PC-3 (cell line): Measurements from ENCODE around the gene GALNT13.

Source experiments
- EZH2 ChIP-seq: fragments of 300-600 bp; sonication (generic); IDR thresholded peaks from one replicate; pipeline ENCODE4 v1.6.1; 2017; ENCODE audit warnings: antibody characterized with exemption, mild to moderate bottlenecking, low read length; ENCODE audit not compliant: unreplicated experiment
- EZH2phosphoT487 ChIP-seq: fragments of 300-600 bp; sonication (generic); IDR thresholded peaks from 2 replicates; pipeline ENCODE4 v1.6.1; 2018; ENCODE audit warnings: mild to moderate bottlenecking, antibody characterized with exemption, low read length, borderline replicate concordance
- TF ChIP-seq, protein P1 (sequence below): fragments of 300-600 bp; sonication (generic); conservative IDR thresholded peaks from 2 replicates; pipeline ENCODE4 v1.5.1; 2017; ENCODE audit warnings: antibody characterized with exemption, low read depth, mild to moderate bottlenecking, low read length

GRCh38 chr2:154391051-154391450, 519.3 kb downstream of the GALNT13 start:
- TF ChIP-seq, protein P1, sequence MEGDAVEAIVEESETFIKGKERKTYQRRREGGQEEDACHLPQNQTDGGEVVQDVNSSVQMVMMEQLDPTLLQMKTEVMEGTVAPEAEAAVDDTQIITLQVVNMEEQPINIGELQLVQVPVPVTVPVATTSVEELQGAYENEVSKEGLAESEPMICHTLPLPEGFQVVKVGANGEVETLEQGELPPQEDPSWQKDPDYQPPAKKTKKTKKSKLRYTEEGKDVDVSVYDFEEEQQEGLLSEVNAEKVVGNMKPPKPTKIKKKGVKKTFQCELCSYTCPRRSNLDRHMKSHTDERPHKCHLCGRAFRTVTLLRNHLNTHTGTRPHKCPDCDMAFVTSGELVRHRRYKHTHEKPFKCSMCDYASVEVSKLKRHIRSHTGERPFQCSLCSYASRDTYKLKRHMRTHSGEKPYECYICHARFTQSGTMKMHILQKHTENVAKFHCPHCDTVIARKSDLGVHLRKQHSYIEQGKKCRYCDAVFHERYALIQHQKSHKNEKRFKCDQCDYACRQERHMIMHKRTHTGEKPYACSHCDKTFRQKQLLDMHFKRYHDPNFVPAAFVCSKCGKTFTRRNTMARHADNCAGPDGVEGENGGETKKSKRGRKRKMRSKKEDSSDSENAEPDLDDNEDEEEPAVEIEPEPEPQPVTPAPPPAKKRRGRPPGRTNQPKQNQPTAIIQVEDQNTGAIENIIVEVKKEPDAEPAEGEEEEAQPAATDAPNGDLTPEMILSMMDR: no peak
- TF ChIP-seq EZH2phosphoT487 (no peak), EZH2 (no peak)
